Gastroesophageal sphincter (tissue), 4 donors: ENCODE measurements around the gene AAK1. TPM values are rescaled to one million over a fixed set of nuclear protein-coding genes. Genes with fewer than 3 reads are reported as not detected.

ENCODE experiments used
- ATAC-seq: fragments of 150-250 bp; one replicate; pipeline ENCODE4 v1.9.1; 2016; ENCODE audit warnings: mild to moderate bottlenecking, moderate library complexity
- H3K27ac ChIP-seq, 4 donors: fragments of 200-600 bp; sonication (generic) in 3 of 4; 1 replicate in 3 of 4; 2 replicates in 1 of 4; pipeline ENCODE4 v1.5.1; 2016 to 2019
- H3K27me3 ChIP-seq: fragments of 200-600 bp; sonication (generic); one replicate; pipeline ENCODE4 v1.5.1; 2019
- H3K36me3 ChIP-seq, 2 donors: fragments of 200-600 bp; sonication (generic); one replicate each; pipeline ENCODE4 v1.5.1; 2019; ENCODE audit warnings: control low read depth in 1 of 2
- H3K4me1 ChIP-seq, 3 donors: fragments of 200-600 bp; sonication (generic); 1 replicate in 2 of 3; 2 replicates in 1 of 3; pipeline ENCODE4 v1.5.1; 2016 to 2019; ENCODE audit warnings: control low read depth in 2 of 3
- H3K4me3 ChIP-seq, 2 donors: fragments of 200-600 bp; sonication (generic); one replicate each; pipeline ENCODE4 v1.5.1; 2019; ENCODE audit warnings: mild to moderate bottlenecking in 1 of 2, moderate library complexity in 1 of 2
- H3K9me3 ChIP-seq, 3 donors: fragments of 200-600 bp; sonication (generic); one replicate each; pipeline ENCODE4 v1.5.1; 2017 to 2019; ENCODE audit warnings: control low read depth in 2 of 3
- EP300 ChIP-seq: sonication (generic); formaldehyde crosslinking; IDR thresholded peaks from one replicate; pipeline ENCODE4 v1.6.1; 2017; ENCODE audit warnings: antibody characterized with exemption, mild to moderate bottlenecking
- POLR2A ChIP-seq, 2 donors: fragments of 450-650 bp; IDR thresholded peaks; one replicate each; pipeline ENCODE4 v1.6.1; 2017; ENCODE audit warnings: antibody characterized with exemption in 2 of 2, mild to moderate bottlenecking in 2 of 2, moderate library complexity in 1 of 2
- POLR2AphosphoS5 ChIP-seq: sonication (generic); formaldehyde crosslinking; IDR thresholded peaks from one replicate; pipeline ENCODE4 v1.6.1; 2017; ENCODE audit warnings: antibody characterized with exemption
- WGBS, 2 donors: methylation state at CpG; one replicate each; pipeline ENCODE4 v1.1.5; 2018; ENCODE audit warnings: low coverage in 1 of 2; 5-methylcytosine and 5-hydroxymethylcytosine counted together
- total RNA-seq, 4 donors: library from RNA; depleted of rRNA; stranded (reverse); fragments of >200 nt; gene quantifications; one replicate each; pipeline ENCODE4 v1.1.0, GENCODE V29; 2016
- TF ChIP-seq, protein P1 (sequence below), 4 experiments: fragments of 200-600 bp in 2 of 4; fragments of 450-650 bp in 2 of 4; sonication (generic) in 1 of 4; IDR thresholded peaks; one replicate each; pipeline ENCODE4 v1.5.1; 2017 to 2019; ENCODE audit warnings: antibody characterized with exemption in 4 of 4, mild to moderate bottlenecking in 2 of 4, moderate library complexity in 2 of 4

AAK1 gene
- total RNA-seq, 4 donors from 2014 or later, result 32.3 to 55.9 (median 49.6) TPM

DNA sequence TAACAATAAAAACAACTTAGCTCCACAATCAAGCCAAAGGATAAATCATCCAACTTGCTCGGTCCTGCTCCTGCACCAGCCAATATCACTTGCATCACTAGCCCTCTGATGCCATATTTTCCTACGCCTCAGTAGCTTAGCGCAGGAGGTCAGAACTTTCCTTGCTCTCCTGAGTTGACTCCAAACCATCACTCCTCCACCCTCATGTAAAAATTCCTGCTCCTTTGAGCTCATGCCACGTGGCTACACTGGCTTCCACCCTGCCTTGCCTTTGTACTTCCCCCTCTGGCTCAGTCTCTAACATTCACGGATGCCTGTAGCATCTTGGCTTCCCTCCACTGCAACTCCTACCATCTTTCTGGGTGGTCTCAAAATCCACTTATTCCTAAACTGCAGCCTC is 25.2 kb downstream of the AAK1 start:
- H3K27ac ChIP-seq, result no peak overlapping the region
- H3K9me3 ChIP-seq, result no peaks in the 10 kb centered on the region
- peaks cover 0 to 8% of the 10 kb centered on the region in 2 donors for H3K36me3 ChIP-seq
- no peaks in the 10 kb centered on the region for H3K27me3 ChIP-seq
- WGBS, 2 donors, result 31 to 42% methylated on average over 4 to 5 of the region's 5 CpGs
- peaks cover 0 to 53% (median 2%) of the 10 kb centered on the region in 3 donors for H3K4me1 ChIP-seq
- TF ChIP-seq EP300 (no peak), POLR2AphosphoS5 (peak; percentile 78), POLR2A (IDR thresholded peaks at IDR 0.05) (no peak)
- ATAC-seq, result peak; percentile 81
- H3K4me3 ChIP-seq, result no peak overlapping the region

DNA sequence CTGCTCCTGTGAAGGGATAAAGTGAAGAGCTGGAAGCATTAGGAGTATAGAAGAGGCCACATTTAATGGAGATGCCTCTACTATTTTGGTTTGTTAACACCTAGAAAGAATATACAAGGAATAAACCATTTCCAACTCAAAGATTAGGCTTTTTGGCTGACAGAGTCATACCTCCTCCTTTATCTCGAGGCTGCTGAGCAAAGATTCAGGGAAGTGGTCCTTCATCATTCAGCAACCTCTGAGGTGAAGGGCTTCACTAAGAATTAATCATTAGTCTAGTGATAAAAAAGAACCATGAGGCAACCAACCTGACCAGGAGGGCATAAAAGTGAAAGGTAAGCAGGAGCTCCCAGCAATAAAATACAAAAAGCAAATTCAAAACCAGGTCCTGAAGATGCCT is 25.8 kb downstream of the AAK1 start:
- Histone ChIP-seq H3K4me3 (no peak overlapping the region), H3K4me1 (peaks cover 0 to 51% (median 2%) of the 10 kb centered on the region in 3 donors), H3K27me3 (no peaks in the 10 kb centered on the region), H3K9me3 (no peaks in the 10 kb centered on the region), H3K36me3 (peaks cover 0 to 8% of the 10 kb centered on the region in 2 donors), H3K27ac (no peak overlapping the region)
- 86 to 87% methylated on average over 1 of the region's 1 CpG for WGBS, 2 donors
- no peak for ATAC-seq
- TF ChIP-seq POLR2A (IDR thresholded peaks at IDR 0.05), result no peak
- no peak for TF ChIP-seq POLR2AphosphoS5

DNA sequence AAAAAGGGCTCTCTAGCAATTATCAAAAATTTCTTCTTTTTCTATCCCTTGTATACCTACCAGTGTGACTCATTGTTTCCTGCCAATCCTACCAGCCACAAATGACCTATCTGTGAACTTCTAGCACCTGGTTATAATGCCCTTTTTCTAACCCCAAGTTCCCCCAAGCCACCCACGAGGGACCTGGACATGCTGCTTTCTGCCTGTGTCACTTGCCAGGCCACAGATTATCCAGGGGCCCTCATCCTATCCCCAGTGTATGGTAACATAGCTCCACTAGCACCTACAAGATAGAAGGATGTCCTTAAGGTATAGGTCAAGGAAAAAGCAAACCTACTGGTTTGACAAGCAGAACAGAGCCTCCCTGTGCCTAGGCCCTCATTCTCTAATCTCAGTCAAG is 26.8 kb downstream of the AAK1 start:
- TF ChIP-seq POLR2AphosphoS5 (no peak), POLR2A (IDR thresholded peaks at IDR 0.05) (no peak), EP300 (no peak)
- TF ChIP-seq, protein P1, sequence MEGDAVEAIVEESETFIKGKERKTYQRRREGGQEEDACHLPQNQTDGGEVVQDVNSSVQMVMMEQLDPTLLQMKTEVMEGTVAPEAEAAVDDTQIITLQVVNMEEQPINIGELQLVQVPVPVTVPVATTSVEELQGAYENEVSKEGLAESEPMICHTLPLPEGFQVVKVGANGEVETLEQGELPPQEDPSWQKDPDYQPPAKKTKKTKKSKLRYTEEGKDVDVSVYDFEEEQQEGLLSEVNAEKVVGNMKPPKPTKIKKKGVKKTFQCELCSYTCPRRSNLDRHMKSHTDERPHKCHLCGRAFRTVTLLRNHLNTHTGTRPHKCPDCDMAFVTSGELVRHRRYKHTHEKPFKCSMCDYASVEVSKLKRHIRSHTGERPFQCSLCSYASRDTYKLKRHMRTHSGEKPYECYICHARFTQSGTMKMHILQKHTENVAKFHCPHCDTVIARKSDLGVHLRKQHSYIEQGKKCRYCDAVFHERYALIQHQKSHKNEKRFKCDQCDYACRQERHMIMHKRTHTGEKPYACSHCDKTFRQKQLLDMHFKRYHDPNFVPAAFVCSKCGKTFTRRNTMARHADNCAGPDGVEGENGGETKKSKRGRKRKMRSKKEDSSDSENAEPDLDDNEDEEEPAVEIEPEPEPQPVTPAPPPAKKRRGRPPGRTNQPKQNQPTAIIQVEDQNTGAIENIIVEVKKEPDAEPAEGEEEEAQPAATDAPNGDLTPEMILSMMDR (IDR thresholded peaks at IDR 0.05), result no peak
- no peak overlapping the region for H3K27ac ChIP-seq
- H3K4me1 ChIP-seq, result peaks cover 0 to 51% (median 2%) of the 10 kb centered on the region in 3 donors
- H3K9me3 ChIP-seq, result no peaks in the 10 kb centered on the region
- ATAC-seq, result no peak
- no peak overlapping the region for H3K4me3 ChIP-seq
- peaks cover 0 to 4% of the 10 kb centered on the region in 2 donors for H3K36me3 ChIP-seq
- 33% methylated on average over 1 of the region's 1 CpG; no CpG with 5 or more reads in 1 of the 2 donors for WGBS, 2 donors
- H3K27me3 ChIP-seq, result no peaks in the 10 kb centered on the region

DNA sequence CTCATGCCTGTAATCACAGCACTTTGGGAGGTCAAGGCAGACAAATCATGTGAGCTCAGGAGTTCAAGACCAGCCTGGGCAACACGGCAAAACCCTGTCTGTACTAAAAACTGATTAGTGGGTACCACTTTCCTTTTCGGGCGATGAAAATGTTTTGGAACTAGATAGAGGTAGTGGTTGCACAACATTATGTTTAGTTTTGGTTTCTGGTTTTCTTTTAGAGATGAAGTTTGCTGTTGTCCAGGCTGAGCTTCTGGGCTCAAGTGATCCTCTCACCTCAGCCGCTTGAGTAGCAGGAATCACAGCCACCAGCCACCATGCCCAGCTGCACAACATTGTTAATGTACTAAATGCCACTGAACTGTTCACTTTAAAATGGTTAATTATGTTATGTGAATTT is 27.6 kb downstream of the AAK1 start:
- Histone ChIP-seq H3K9me3 (no peaks in the 10 kb centered on the region), H3K27me3 (no peaks in the 10 kb centered on the region), H3K27ac (no peak overlapping the region), H3K36me3 (peaks cover 0 to 4% of the 10 kb centered on the region in 2 donors), H3K4me1 (peaks cover 0 to 48% (median 2%) of the 10 kb centered on the region in 3 donors), H3K4me3 (no peak overlapping the region)
- 83 to 90% methylated on average over 4 of the region's 4 CpGs for WGBS, 2 donors
- no peak for TF ChIP-seq POLR2A (IDR thresholded peaks at IDR 0.05)
- TF ChIP-seq EP300, result no peak
- TF ChIP-seq POLR2AphosphoS5, result no peak
- TF ChIP-seq, protein P1 (IDR thresholded peaks at IDR 0.05), result no peak
- ATAC-seq, result no peak

DNA sequence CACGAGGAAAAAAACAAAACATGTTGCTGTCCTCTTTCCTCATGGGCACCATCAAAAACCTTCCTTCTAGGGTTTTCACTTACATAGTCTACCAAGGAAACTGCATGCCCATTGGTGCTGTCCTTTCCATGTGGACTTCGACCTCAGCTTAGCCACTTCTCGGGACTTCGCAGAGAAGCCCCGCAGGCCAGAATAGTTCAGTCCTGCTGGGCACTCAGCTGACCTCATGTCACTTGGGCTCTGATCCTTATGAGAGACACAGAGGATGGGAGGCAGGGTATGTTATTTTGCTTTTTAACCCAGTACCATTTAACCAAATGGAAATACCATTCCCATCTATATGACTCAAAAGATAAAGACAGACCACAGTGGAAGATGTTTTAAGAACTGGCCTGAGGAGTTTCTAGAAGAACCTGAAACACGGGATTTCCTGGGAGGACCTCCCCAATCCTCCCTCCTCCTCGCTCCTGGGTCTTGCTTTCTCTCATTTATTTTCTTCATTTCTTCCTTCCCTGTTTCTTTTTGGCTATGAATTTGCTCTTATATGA is 28.4 kb downstream of the AAK1 start:
- H3K4me1 ChIP-seq, result peaks cover 0 to 40% (median 2%) of the 10 kb centered on the region in 3 donors
- H3K36me3 ChIP-seq, result peaks cover 0 to 4% of the 10 kb centered on the region in 2 donors
- H3K27ac ChIP-seq, result no peak overlapping the region
- ATAC-seq, result no peak
- no peak overlapping the region for H3K4me3 ChIP-seq
- no peaks in the 10 kb centered on the region for H3K9me3 ChIP-seq
- TF ChIP-seq, protein P1 (IDR thresholded peaks at IDR 0.05), result no peak
- no peak for TF ChIP-seq POLR2AphosphoS5
- TF ChIP-seq POLR2A (IDR thresholded peaks at IDR 0.05), result no peak
- no peak for TF ChIP-seq EP300
- 91 to 93% methylated on average over 5 to 7 of the region's 7 CpGs for WGBS, 2 donors
- no peaks in the 10 kb centered on the region for H3K27me3 ChIP-seq

DNA sequence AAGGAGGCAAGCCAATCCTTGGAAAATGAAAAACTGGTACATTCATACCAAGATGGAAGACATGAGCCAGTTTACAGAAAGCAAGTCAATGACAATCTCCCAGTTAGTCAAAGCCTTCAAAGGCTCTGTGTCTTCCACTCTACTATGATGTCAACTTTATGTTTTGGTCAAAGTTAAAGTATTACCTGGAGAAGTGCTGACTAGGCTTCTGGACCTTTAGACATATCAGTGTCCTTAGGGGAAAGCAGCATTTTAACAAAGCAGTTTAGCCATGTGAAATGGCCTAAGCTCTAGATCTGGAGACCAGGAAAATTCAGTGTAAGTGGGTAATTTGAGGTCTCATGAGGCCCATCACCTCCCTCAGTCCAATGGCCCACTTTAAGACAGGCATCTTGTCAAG is 30.8 kb downstream of the AAK1 start:
- Histone ChIP-seq H3K9me3 (no peaks in the 10 kb centered on the region), H3K27me3 (no peaks in the 10 kb centered on the region), H3K4me1 (peaks cover 0 to 22% (median 0%) of the 10 kb centered on the region in 3 donors), H3K27ac (no peak overlapping the region), H3K4me3 (no peak overlapping the region), H3K36me3 (peaks cover 0 to 4% of the 10 kb centered on the region in 2 donors)
- no peak for ATAC-seq
- no peak for TF ChIP-seq EP300
- no peak for TF ChIP-seq POLR2A (IDR thresholded peaks at IDR 0.05)
- TF ChIP-seq, protein P1 (IDR thresholded peaks at IDR 0.05), result no peak
- TF ChIP-seq POLR2AphosphoS5, result no peak
